Measurements from ENCODE around the gene DDX59.

The DDX59 gene

GRCh38 chr1:200620273-200621131, 49.2 kb downstream of the DDX59 start, which contains the start of gene KIF14:
KIF14 (minus strand) TSS chr1:200620751; CDS start chr1:200618723, 2,028 bp downstream.
- in situ Hi-C loops (cut with MboI; ENCODE audit: low pct_unique_long_range_greater_than_20kb, low sequenced_read_pairs, unreplicated experiment) = loop anchor here (10.0 kb wide), 1 partner anchor 184 kb away; no protein-coding TSS in a partner anchor
- TF ChIP-seq CTCF (IDR thresholded peaks at IDR 0.05; ENCODE audit: extremely low read depth, insufficient read depth, missing control alignments) = no peak
- DNase-seq (ENCODE audit: low spot score) = peak; percentile 92

- TF ChIP-seq CTCF (IDR thresholded peaks at IDR 0.05; ENCODE audit: extremely low read depth, insufficient read depth, missing control alignments) = no peak
- no peak for DNase-seq (ENCODE audit: low spot score)
- in situ Hi-C loops (cut with MboI; ENCODE audit: low pct_unique_long_range_greater_than_20kb, low sequenced_read_pairs, unreplicated experiment) = loop anchor here (10.0 kb wide), 1 partner anchor 185 kb away; no protein-coding TSS in a partner anchor
Measured at GRCh38 chr1:200619894-200620272, 49.8 kb downstream of the DDX59 start.

GRCh38 chr1:200610846-200611245, 58.9 kb downstream of the DDX59 start:
- no peak for TF ChIP-seq CTCF (IDR thresholded peaks at IDR 0.05; ENCODE audit: extremely low read depth, insufficient read depth, missing control alignments)
- no peak for DNase-seq (ENCODE audit: low spot score)
- in situ Hi-C loops (cut with MboI; ENCODE audit: low pct_unique_long_range_greater_than_20kb, low sequenced_read_pairs, unreplicated experiment) = no loop called here

GRCh38 chr1:200602632-200603031, 67.1 kb downstream of the DDX59 start:
- DNase-seq (ENCODE audit: low spot score) = no peak
- in situ Hi-C loops (cut with MboI; ENCODE audit: low pct_unique_long_range_greater_than_20kb, low sequenced_read_pairs, unreplicated experiment) = no loop called here
- TF ChIP-seq CTCF (IDR thresholded peaks at IDR 0.05; ENCODE audit: extremely low read depth, insufficient read depth, missing control alignments) = no peak

All from GM13977 (cell line).